ENCODE results near the gene VAPA. TPM values are rescaled to one million over a fixed set of nuclear protein-coding genes. Genes with fewer than 3 reads are reported as not detected.

The VAPA gene
- total and polyA plus RNA-seq, 9 of the 15 experiments (the other 6 are each of a cell fraction or from before 2014, with no cell fraction given): 219 to 902 (median 526) TPM

GRCh38 chr18:9926223-9926894, 12.5 kb downstream of the VAPA start (continued):
- TF ChIP-seq ZNF398 (CRISPR knock-in tag; IDR thresholded peaks at IDR 0.05) (no peak), ZBTB7A (IDR thresholded peaks at IDR 0.05; ENCODE audit: borderline replicate concordance, control insufficient read depth, low read depth, low read length) (no peak), SUPT5H (IDR thresholded peaks at IDR 0.05) (0 out of 2 replicates have a peak, but pooled peaks have one; percentile 14), C11orf30 (IDR thresholded peaks at IDR 0.05; ENCODE audit: low read depth) (0 out of 2 replicates have a peak, but pooled peaks have one; percentile 25), MYC (IDR thresholded peaks at IDR 0.05; ENCODE audit: low read depth, low read length) (no peak), MYC (CRISPR knock-in tag; IDR thresholded peaks at IDR 0.05; ENCODE audit: borderline replicate concordance, low read depth) (no peak), CREB1 (IDR thresholded peaks at IDR 0.05) (no peak), CREB1 (CRISPR knock-in tag; IDR thresholded peaks at IDR 0.05) (0 out of 2 replicates have a peak, but pooled peaks have one; percentile 5), BRD9 (IDR thresholded peaks at IDR 0.05; ENCODE audit: low read depth, partially characterized antibody) (no peak)
